HAP-1 (cell line): Measurements from ENCODE around the gene SSC4D.
A peak's percentile ranks its signal among the peaks of the same experiment; 100 is the strongest.
"Not testable (repeated sequence)": the region's sequence is repeated elsewhere in the genome, so short reads cannot be mapped to it uniquely, and the experiment has no call there.

ENCODE experiments used
- DNase-seq, 2 experiments: peaks; one replicate each; pipeline ENCODE4 v3.0.0-alpha.2; 2016 to 2020; ENCODE audit warnings: low spot score in 2 of 2
- H3K27me3 ChIP-seq: fragments of 250-450 bp; sonication (Bioruptor Pico); 2 replicates; pipeline ENCODE4 v1.5.1; 2020; ENCODE audit warnings: low read depth, mild to moderate bottlenecking, moderate library complexity
- H3K36me3 ChIP-seq: fragments of 250-450 bp; sonication (Bioruptor Pico); replicated peaks from 2 replicates; pipeline ENCODE4 v1.5.1; 2020; ENCODE audit warnings: mild to moderate bottlenecking
- H3K4me1 ChIP-seq: fragments of 250-450 bp; sonication (Bioruptor Pico); 2 replicates; pipeline ENCODE4 v1.5.1; 2020; ENCODE audit warnings: mild to moderate bottlenecking
- H3K4me3 ChIP-seq: fragments of 250-450 bp; sonication (Bioruptor Pico); 2 replicates; pipeline ENCODE4 v1.5.1; 2020; ENCODE audit warnings: mild to moderate bottlenecking, moderate library complexity
- H3K9me3 ChIP-seq: fragments of 250-450 bp; sonication (Bioruptor Pico); 2 replicates; pipeline ENCODE4 v1.5.1; 2020; ENCODE audit warnings: mild to moderate bottlenecking, moderate library complexity
- in situ Hi-C: fragments of 300-500 bp; cut with MboI; formaldehyde crosslinking; loops from 3 replicates; pipeline ENCODE4 v1.14.3; 2020; ENCODE audit warnings: low sequenced_read_pairs, inconsistent platforms, mixed read lengths

Gene SSC4D

DNA sequence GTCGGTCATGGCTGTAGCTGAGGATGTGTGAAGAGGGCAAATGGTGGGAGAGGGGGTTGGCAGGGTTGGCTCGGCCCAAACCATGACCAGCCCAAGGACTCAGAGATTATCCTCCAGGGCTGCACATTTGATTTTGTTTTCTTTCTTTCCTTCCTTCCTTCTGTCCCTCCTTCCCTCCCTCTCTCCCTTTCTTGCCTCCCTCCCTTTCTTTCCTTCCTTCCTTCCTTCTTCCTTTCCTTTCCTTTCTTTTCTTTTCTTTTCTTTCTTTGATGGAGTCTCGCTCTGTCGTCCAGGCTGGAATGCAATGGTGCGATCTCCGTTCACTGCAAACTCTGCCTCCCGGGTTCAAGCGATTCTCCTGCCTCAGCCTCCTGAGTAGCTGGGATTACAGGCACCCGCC is 3.8 kb downstream of the SSC4D start:
- in situ Hi-C loops, result no loop called here
- Histone ChIP-seq H3K36me3 (no peaks in the 10 kb centered on the region), H3K4me1 (no peaks in the 10 kb centered on the region), H3K27me3 (no peaks in the 10 kb centered on the region), H3K9me3 (no peaks in the 10 kb centered on the region), H3K4me3 (no peak overlapping the region)
- DNase-seq, result no peak

DNA sequence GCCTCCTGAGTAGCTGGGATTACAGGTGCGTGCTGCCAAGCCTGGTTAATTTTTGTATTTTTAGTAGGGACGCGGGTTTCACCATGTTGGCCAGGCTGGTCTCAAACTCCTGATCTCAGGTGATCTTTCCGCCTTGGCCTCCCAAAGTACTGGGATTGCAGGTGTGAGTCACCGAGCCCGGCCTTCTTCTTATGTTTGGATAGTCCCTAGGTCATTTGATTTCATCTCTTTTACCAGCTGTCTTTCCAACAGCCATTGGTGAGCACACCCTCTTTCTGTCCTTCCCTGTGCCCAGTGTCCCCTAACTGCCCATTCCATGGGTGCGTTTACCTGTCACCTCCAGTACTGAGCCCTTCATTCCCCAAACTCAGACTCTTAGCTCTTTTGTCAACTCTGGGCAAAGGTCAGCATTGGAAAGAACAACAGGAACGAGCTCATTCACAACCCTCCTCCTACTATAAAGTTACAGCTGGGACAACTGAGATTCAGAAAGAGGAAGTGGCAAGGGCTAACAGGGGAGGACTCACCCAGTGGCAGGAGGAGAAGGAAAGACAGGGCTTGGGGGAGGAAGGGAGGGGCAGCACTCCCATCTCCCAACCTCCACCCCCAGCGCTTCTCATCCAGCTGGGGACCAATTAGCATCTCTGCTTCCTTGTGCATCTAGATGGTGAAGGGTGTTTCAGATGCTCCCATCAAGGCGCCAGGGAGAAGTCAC is 5.6 kb downstream of the SSC4D start:
- no peak overlapping the region for H3K4me3 ChIP-seq
- no peaks in the 10 kb centered on the region for H3K27me3 ChIP-seq
- no peaks in the 10 kb centered on the region for H3K36me3 ChIP-seq
- H3K9me3 ChIP-seq, result no peaks in the 10 kb centered on the region
- DNase-seq, result no peak
- in situ Hi-C loops, result no loop called here
- no peaks in the 10 kb centered on the region for H3K4me1 ChIP-seq

DNA sequence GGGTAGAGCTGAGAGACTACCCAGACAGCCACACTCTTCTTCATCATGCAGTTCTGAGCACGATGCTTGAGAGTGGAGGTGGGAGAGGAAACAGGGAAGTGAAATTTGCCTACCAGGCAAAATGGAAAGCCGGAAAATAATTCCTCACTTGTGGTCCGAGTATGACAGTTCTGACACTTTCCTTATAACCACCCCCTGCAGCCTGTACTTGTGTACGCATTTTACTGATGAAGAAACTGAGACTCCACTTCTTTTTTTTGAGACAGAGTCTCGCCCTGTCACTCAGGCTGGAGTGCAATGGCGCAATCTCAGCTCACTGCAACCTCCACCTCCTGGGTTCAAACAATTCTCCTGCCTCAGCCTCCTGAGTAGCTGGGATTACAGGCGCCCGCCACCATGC is 6.4 kb downstream of the SSC4D start:
- H3K36me3 ChIP-seq, H3K27me3 ChIP-seq, H3K4me1 ChIP-seq, H3K4me3 ChIP-seq, DNase-seq, in situ Hi-C loops, H3K9me3 ChIP-seq: not testable (repeated sequence)

DNA sequence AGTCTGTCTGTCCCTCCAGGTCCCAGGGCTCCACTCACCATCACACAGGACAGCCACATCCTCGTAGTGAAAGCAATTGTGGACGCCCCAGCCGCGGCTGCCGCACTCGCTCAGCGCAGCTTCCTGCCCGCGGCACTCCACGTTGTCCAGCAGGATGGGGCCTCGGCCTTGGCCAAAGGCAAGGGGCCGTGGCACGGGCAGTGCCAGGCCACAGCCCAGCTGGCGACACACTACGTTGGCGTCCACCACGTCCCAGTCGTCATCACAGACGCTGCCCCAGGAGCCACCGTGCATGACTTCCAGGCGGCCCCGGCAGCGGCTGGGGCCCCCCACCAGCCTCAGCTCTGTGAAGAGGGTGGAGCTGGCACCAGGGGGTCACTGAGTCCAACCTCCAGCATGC is 9.2 kb downstream of the SSC4D start:
- H3K27me3 ChIP-seq, result no peaks in the 10 kb centered on the region
- DNase-seq, result no peak
- no peaks in the 10 kb centered on the region for H3K9me3 ChIP-seq
- H3K4me1 ChIP-seq, result peaks cover 24% of the 10 kb centered on the region
- H3K36me3 ChIP-seq, result no peaks in the 10 kb centered on the region
- no peak overlapping the region for H3K4me3 ChIP-seq
- in situ Hi-C loops, result no loop called here

DNA sequence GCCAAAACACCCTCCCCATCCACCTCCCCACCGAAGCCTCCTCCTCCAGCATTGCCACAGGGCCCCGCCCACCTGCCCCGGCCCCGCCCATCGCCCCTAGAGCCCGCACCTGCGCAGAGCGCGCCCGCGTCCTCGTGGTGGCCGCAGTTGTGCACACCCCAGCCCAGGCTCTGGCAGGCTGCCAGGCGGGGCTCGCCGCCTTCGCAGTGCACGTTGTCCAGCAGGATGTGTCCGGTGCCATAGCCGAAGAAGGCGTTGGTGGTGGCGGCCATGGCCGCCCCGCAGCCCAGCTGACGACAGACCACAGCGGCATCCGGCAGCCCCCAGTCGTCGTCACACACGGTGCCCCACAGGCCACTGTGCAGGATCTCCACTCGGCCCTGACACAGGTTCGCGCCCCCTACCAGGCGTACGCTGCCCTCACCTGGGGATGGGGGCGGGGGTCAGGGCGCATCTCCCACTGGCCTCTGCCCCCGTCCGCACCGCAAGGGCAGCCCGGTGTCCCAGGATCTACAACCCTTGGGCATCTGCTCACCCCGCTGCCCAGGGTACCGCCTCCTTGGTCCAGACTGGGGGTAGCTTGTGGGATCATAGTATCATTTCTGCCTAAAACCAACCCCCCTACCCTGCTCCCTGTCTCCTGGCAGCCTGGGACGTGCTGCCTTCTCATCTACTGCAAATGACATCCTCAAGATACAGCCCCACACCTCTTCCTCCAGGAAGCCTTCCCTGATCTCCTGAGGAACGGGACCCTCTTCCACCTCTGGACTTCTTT is 11.9 kb downstream of the SSC4D start:
- peak; percentile 64 to 91 for DNase-seq
- no peaks in the 10 kb centered on the region for H3K9me3 ChIP-seq
- no peaks in the 10 kb centered on the region for H3K27me3 ChIP-seq
- peaks cover 36% of the 10 kb centered on the region for H3K4me1 ChIP-seq
- H3K4me3 ChIP-seq, result peak overlapping the region; percentile 20
- H3K36me3 ChIP-seq, result no peaks in the 10 kb centered on the region
- in situ Hi-C loops, result no loop called here

DNA sequence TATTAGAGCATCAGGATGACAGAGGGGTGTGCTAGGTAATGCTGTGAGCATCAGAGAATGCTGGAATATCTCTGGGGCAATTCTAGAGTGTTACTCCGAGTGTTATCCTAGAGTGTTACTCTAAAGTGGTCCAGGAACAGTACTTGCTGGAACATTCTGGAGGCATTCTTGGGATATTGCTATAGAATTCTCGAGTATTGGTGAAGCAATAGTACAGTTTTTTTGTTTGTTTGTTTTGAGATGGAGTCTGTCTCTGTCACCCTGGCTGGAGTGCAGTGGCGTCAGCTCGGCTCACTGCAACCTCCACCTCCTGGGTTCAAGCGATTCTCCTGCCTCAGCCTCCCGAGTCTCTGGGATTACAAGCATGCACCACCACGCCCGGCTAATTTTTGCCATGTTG is 12.6 kb downstream of the SSC4D start:
- Histone ChIP-seq H3K4me1 (peaks cover 38% of the 10 kb centered on the region), H3K9me3 (no peaks in the 10 kb centered on the region), H3K27me3 (no peaks in the 10 kb centered on the region), H3K4me3 (no peak overlapping the region), H3K36me3 (no peaks in the 10 kb centered on the region)
- no peak for DNase-seq
- in situ Hi-C loops, result no loop called here

DNA sequence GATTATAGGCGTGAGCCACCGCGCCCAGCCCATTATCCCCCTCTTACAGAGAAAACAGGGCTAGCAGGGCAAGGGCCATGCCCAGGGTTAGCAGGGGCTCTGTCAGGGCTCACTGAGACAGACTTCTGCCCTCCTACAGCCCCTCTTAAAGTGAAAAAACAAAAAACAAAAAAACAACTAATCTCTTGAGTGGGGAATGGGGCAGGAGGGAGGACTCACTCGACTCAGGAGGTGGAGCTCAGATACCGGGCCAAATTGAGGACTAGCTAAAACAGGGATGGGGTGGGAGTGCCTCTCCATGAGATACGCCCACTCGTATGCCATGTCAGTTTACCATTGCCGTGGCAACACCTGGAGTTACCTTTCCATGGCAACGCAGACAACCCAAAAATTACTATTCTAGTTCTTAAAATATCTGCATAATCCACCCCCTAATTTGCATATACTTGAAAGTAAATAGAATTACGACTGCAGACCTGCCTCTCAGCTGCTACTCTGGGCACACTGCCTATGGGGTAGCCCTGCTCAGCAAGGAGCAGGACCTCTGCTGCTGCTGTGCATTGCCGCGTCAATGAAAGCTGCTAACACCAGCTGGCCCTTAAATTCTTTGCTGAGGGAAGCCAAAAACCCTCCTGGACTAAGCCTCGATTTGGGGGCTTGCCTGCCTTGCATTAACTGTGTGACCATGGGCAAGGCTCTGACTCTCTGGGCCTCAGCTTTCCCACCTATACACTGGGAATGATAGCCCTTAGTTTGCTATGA is 13.4 kb downstream of the SSC4D start:
- Histone ChIP-seq H3K36me3 (no peaks in the 10 kb centered on the region), H3K4me1 (peaks cover 38% of the 10 kb centered on the region), H3K4me3 (no peak overlapping the region), H3K9me3 (no peaks in the 10 kb centered on the region), H3K27me3 (no peaks in the 10 kb centered on the region)
- in situ Hi-C loops, result no loop called here
- DNase-seq, result peak; percentile 46 to 81

DNA sequence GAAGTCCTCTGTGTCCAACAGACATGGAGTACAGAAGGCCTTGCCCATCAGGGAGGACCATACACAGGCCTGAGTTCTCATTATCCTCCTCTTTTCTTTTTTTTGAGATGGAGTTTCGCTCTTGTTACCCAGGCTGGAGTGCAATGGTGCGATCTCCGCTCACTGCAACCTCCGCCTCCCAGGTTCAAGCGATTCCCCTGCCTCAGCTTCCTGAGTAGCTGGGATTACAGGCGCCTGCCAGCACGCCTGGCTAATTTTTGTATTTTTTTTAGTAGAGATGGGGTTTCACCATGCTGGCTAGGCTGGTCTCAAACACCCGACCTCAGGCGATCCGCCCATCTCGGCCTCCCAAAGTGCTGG is 13.9 kb downstream of the SSC4D start:
- in situ Hi-C loops, H3K36me3 ChIP-seq, H3K4me3 ChIP-seq, H3K27me3 ChIP-seq, H3K9me3 ChIP-seq, DNase-seq: not testable (repeated sequence)
- H3K4me1 ChIP-seq, result peaks cover 38% of the 10 kb centered on the region

DNA sequence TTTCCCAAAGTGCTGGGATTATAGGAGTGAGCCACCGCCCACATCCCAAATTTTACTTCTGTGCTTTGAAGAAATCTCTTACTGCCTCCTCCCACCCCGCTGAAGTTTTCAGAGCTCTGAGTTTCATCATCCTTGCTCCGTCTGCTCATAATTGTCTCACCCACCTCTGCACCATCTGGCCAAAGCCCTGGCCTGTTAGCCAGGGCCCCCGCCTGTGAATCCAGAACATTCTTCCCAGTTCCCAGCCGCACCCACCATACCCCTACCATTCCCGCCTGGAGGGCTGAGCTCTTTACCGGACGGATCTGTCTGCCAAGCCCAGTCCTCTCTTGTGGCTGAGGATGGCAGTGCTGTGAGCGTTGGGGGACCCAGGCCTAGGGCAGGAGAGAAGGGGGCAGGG is 14.5 kb downstream of the SSC4D start:
- no peaks in the 10 kb centered on the region for H3K9me3 ChIP-seq
- DNase-seq, result no peak
- no peak overlapping the region for H3K4me3 ChIP-seq
- no peaks in the 10 kb centered on the region for H3K36me3 ChIP-seq
- peaks cover 38% of the 10 kb centered on the region for H3K4me1 ChIP-seq
- in situ Hi-C loops, result no loop called here
- H3K27me3 ChIP-seq, result no peaks in the 10 kb centered on the region

DNA sequence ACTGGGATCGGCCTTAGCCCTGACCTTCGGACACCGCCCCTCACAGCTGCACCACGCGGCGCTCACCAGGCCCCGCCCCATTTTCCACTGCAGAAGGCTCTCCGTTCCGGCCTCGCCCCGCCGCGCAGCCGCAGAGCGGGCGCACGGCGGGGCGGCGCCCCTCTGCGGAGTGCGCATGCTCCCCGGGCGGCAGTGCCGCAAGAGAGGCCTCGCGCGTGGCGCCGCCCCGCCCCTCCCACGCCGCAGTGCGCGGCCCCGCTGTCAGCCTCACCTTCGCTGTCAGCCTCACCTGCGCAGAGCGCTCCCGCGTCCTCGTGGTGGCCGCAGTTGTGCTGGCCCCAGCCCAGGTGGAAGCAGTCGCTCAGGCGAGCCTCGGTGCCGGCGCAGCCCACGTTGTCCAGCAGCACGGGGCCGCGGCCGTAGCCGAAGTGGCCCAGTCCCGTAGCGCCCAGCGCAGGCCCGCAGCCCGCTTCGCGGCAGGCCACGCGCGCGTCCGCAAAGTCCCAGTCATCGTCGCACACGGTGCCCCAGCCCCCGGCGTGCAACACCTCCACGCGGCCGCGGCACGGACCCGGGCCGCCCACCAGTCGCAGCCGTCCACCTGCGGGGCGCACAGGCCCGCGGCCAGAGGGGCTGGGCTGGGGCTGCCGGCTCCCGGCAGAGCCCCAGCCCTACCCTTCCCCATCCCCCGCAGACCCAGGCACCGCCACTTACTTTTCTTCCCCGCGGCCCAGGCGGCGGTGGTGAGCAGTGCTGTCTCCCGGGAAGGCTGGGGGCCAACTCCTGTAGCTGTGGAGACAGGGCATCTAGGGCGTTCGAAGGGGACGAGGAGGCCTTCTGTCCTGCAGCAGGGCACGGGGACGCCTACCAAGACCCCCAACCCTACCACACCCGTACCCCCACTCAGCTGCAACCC is 16.1 kb downstream of the SSC4D start:
- H3K36me3 ChIP-seq, result no peaks in the 10 kb centered on the region
- DNase-seq, result peak; percentile 89 to 97
- H3K27me3 ChIP-seq, result no peaks in the 10 kb centered on the region
- in situ Hi-C loops, result no loop called here
- H3K4me1 ChIP-seq, result peaks cover 46% of the 10 kb centered on the region
- H3K9me3 ChIP-seq, result no peaks in the 10 kb centered on the region
- H3K4me3 ChIP-seq, result peak overlapping the region; percentile 33

DNA sequence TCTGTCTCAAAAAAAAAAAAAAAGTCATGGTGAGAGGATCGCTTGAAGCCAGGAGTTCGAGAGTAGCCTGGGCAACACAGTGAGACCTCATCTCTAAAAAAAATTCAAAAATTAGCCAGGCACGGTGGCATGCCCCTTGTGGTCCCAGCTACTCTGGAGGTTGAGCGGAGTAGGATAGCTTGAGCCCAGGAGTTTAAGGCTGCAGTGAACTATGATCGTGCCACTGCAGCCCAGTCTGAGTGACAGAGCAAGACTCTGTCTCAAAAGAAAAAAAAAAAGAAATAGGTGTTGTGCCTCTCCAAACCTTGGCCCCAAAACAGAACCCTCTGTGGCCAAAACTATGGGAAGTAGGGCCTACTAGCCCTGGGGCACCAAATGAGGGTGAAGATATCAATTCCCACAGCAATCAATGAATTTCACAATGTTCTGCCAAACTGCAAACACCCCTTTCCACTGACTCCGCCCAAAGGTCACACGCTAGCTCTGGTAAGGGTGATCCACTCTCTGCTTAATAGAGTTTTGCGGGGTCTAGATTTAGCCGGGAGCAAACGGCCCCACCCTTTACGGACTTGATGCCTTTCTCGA is 16.9 kb downstream of the SSC4D start:
- Histone ChIP-seq H3K4me1 (peaks cover 42% of the 10 kb centered on the region), H3K9me3 (no peaks in the 10 kb centered on the region), H3K27me3 (no peaks in the 10 kb centered on the region), H3K36me3 (no peaks in the 10 kb centered on the region), H3K4me3 (peak overlapping the region; percentile 5; the same call in 1 of the 2 replicates)
- in situ Hi-C loops, result no loop called here
- DNase-seq, result no peak

DNA sequence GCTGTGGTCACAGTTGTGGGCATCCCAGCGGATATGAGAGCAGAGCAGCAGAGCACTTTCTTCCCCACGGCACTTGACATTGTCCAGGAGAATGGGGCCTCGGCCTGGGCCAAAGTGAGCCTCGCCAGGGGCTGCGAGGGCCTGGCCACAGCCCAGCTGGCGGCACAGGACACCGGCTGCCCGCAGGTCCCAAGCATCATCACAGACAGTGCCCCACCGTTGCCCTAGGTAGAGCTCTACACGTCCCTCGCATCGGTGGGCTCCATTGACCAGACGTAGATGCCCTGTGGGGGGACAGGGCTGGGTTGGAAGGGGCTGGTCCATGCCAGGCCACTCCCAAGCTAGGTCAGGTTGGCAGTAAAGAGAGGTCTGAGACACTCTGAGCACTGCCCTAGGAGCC is 19.4 kb downstream of the SSC4D start:
- Histone ChIP-seq H3K9me3 (no peaks in the 10 kb centered on the region), H3K4me1 (peaks cover 27% of the 10 kb centered on the region), H3K4me3 (no peak overlapping the region), H3K36me3 (no peaks in the 10 kb centered on the region), H3K27me3 (no peaks in the 10 kb centered on the region)
- no peak for DNase-seq
- in situ Hi-C loops, result no loop called here

DNA sequence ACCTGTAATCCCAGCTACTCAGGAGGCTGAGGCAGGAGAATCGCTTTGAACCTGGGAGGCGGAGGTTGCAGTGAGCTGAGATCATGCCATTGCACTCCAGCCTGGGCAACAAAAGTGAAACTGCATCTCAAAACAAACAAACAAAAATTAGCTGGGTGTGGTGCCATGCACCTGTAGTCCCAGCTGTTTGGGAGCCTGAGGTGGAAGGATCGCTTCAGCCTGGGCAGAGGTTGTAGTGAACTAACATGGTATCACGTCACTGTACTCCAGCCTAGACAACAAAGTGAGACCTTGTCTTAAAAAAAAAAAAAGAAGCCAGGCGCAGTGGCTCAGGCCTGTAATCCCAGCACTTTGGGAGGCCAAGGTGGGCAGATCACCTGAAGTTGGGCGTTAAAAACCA is 21.7 kb downstream of the SSC4D start:
- DNase-seq, in situ Hi-C loops, H3K4me3 ChIP-seq, H3K27me3 ChIP-seq, H3K36me3 ChIP-seq, H3K9me3 ChIP-seq: not testable (repeated sequence)
- H3K4me1 ChIP-seq, result peaks cover 19% of the 10 kb centered on the region
